H9 (cell line): ENCODE results near the gene DRD1. TPM values are rescaled to one million over a fixed set of nuclear protein-coding genes. Genes with fewer than 3 reads are reported as not detected.

Experiments
- DNase-seq: peaks from one replicate; pipeline ENCODE4 v3.0.0-alpha.2; 2017
- H2AFZ ChIP-seq: one replicate; pipeline ENCODE4 v1.6.1; 2013; ENCODE audit warnings: mild to moderate bottlenecking, low read length, control low read depth, moderate library complexity
- H2AK5ac ChIP-seq: 2 replicates; pipeline ENCODE4 v1.6.1; 2013; ENCODE audit warnings: low read length, control low read depth, mixed read lengths; ENCODE audit not compliant: insufficient read length
- H2BK120ac ChIP-seq: one replicate; pipeline ENCODE4 v1.6.1; 2013; ENCODE audit warnings: low read depth, mild to moderate bottlenecking, low read length, control low read depth, inconsistent platforms; ENCODE audit not compliant: poor library complexity, severe bottlenecking
- H2BK12ac ChIP-seq: 2 replicates; pipeline ENCODE4 v1.6.1; 2013; ENCODE audit warnings: low read length, control low read depth, mixed read lengths, low read depth; ENCODE audit not compliant: insufficient read length
- H2BK15ac ChIP-seq: 2 replicates; pipeline ENCODE4 v1.6.1; 2013; ENCODE audit warnings: low read depth, low read length, control low read depth
- H2BK20ac ChIP-seq: one replicate; pipeline ENCODE4 v1.6.1; 2013; ENCODE audit warnings: low read depth, mild to moderate bottlenecking, low read length, control low read depth, inconsistent platforms; ENCODE audit not compliant: poor library complexity, severe bottlenecking
- H2BK5ac ChIP-seq: 2 replicates; pipeline ENCODE4 v1.6.1; 2013; ENCODE audit warnings: low read length, control low read depth, mixed read lengths; ENCODE audit not compliant: insufficient read length
- H3K14ac ChIP-seq: 2 replicates; pipeline ENCODE4 v1.6.1; 2013; ENCODE audit warnings: low read length, control low read depth; ENCODE audit not compliant: insufficient read depth
- H3K18ac ChIP-seq: 2 replicates; pipeline ENCODE4 v1.6.1; 2013; ENCODE audit warnings: low read depth, mild to moderate bottlenecking, mixed read lengths, low read length, control low read depth; ENCODE audit not compliant: insufficient read length
- H3K23ac ChIP-seq: 2 replicates; pipeline ENCODE4 v1.6.1; 2013; ENCODE audit warnings: low read length, control low read depth, mixed read lengths, low read depth; ENCODE audit not compliant: insufficient read length
- H3K23me2 ChIP-seq: 2 replicates; pipeline ENCODE4 v1.6.1; 2013; ENCODE audit warnings: low read depth, mild to moderate bottlenecking, mixed read lengths, low read length, control low read depth; ENCODE audit not compliant: insufficient read length, poor library complexity, severe bottlenecking
- H3K27ac ChIP-seq: 2 replicates; pipeline ENCODE4 v1.5.1; 2013; ENCODE audit warnings: low read length, control low read depth, mixed read lengths, low read depth; ENCODE audit not compliant: insufficient read length
- H3K27me3 ChIP-seq: 2 replicates; pipeline ENCODE4 v1.6.1; 2013; ENCODE audit warnings: low read length, control low read depth, inconsistent platforms; ENCODE audit not compliant: insufficient read depth
- H3K4ac ChIP-seq: 2 replicates; pipeline ENCODE4 v1.6.1; 2013; ENCODE audit warnings: low read depth, mild to moderate bottlenecking, control low read depth, inconsistent platforms, low read length, moderate library complexity
- H3K4me1 ChIP-seq: 2 replicates; pipeline ENCODE4 v1.6.1; 2013; ENCODE audit warnings: low read length, control low read depth, inconsistent platforms; ENCODE audit not compliant: insufficient read depth
- H3K4me2 ChIP-seq: 2 replicates; pipeline ENCODE4 v1.6.1; 2013; ENCODE audit warnings: low read length, control low read depth, mixed read lengths; ENCODE audit not compliant: insufficient read length, insufficient read depth
- H3K56ac ChIP-seq: 2 replicates; pipeline ENCODE4 v1.6.1; 2013; ENCODE audit warnings: low read depth, mild to moderate bottlenecking, mixed read lengths, low read length, control low read depth; ENCODE audit not compliant: insufficient read length
- H3K79me1 ChIP-seq: 2 replicates; pipeline ENCODE4 v1.6.1; 2013; ENCODE audit warnings: low read depth, mild to moderate bottlenecking, moderate library complexity, low read length, control low read depth, inconsistent platforms; ENCODE audit not compliant: insufficient read depth, poor library complexity, severe bottlenecking
- H3K79me2 ChIP-seq: 2 replicates; pipeline ENCODE4 v1.6.1; 2013; ENCODE audit warnings: low read length, control low read depth, inconsistent platforms; ENCODE audit not compliant: insufficient read depth
- H3K9ac ChIP-seq: 2 replicates; pipeline ENCODE4 v1.6.1; 2013; ENCODE audit warnings: low read length, control low read depth, mixed read lengths; ENCODE audit not compliant: insufficient read length; ENCODE audit errors: extremely low read depth
- H3K9me3 ChIP-seq: one replicate; pipeline ENCODE4 v1.6.1; 2013; ENCODE audit warnings: low read depth, low read length, inconsistent platforms; ENCODE audit not compliant: control insufficient read depth
- H3T11ph ChIP-seq: one replicate; pipeline ENCODE4 v1.6.1; 2013; ENCODE audit warnings: mild to moderate bottlenecking, low read length, control low read depth, inconsistent platforms
- H4K20me1 ChIP-seq: one replicate; pipeline ENCODE4 v1.6.1; 2013; ENCODE audit not compliant: control insufficient read depth, insufficient read length, insufficient read depth
- H4K5ac ChIP-seq: 2 replicates; pipeline ENCODE4 v1.6.1; 2013; ENCODE audit warnings: low read depth, mild to moderate bottlenecking, mixed read lengths, low read length, control low read depth; ENCODE audit not compliant: insufficient read length
- H4K8ac ChIP-seq: replicated peaks from 2 replicates; pipeline ENCODE4 v1.6.1; 2013; ENCODE audit warnings: low read length, control low read depth, mixed read lengths, low read depth; ENCODE audit not compliant: insufficient read length
- H4K91ac ChIP-seq: 2 replicates; pipeline ENCODE4 v1.6.1; 2013; ENCODE audit warnings: low read depth, mild to moderate bottlenecking, moderate library complexity, mixed read lengths, low read length, control low read depth; ENCODE audit not compliant: insufficient read length
- H3K27ac Mint-ChIP-seq, 3 experiments: 2 replicates in 2 of 3; 3 replicates in 1 of 3; pipeline ENCODE4 v1.8.0; 2020 to 2021; ENCODE audit warnings: mixed read lengths in 3 of 3, mild to moderate bottlenecking in 1 of 3, moderate library complexity in 1 of 3
- H3K27me3 Mint-ChIP-seq: 2 replicates; pipeline ENCODE4 v1.8.0; 2021; ENCODE audit warnings: low read depth, mild to moderate bottlenecking, moderate library complexity, mixed read lengths
- H3K36me3 Mint-ChIP-seq, 3 experiments: 2 replicates in 2 of 3; 3 replicates in 1 of 3; pipeline ENCODE4 v1.8.0; 2020 to 2021; ENCODE audit warnings: low read depth in 3 of 3, mixed read lengths in 3 of 3; ENCODE audit not compliant: insufficient read depth in 1 of 3
- H3K4me1 Mint-ChIP-seq, 2 experiments: 2 replicates each; pipeline ENCODE4 v1.8.0; 2020; ENCODE audit warnings: mixed read lengths in 2 of 2
- H3K4me3 Mint-ChIP-seq, 2 experiments: 2 replicates in 1 of 2; 3 replicates in 1 of 2; pipeline ENCODE4 v1.8.0; 2020 to 2021; ENCODE audit warnings: mild to moderate bottlenecking in 2 of 2, mixed read lengths in 2 of 2, moderate library complexity in 1 of 2
- H3K9me3 Mint-ChIP-seq, 2 experiments: 2 replicates in 1 of 2; 3 replicates in 1 of 2; pipeline ENCODE4 v1.8.0; 2020; ENCODE audit warnings: mild to moderate bottlenecking in 2 of 2, mixed read lengths in 2 of 2, moderate library complexity in 1 of 2
- CTCF ChIP-seq: fragments of 200-600 bp; sonication (generic); conservative IDR thresholded peaks from 3 replicates; pipeline ENCODE4 v1.8.0; 2021; ENCODE audit warnings: antibody characterized with exemption, mild to moderate bottlenecking
- WGBS: extraction: QIAGEN DNeasy Blood & Tissue Kit; methylation state at CpG from one replicate; pipeline ENCODE4 v1.1.7; 2013; ENCODE audit warnings: missing lambda C conversion rate, low lambda C conversion rate, mixed read lengths; ENCODE audit not compliant: insufficient read length; ENCODE audit errors: extremely low coverage; 5-methylcytosine and 5-hydroxymethylcytosine counted together
- total RNA-seq: library from RNA; stranded (reverse); gene quantifications from 2 replicates; pipeline ENCODE4 v1.2.1, GENCODE V29; 2021

Gene DRD1
- total RNA-seq, 1 experiment from 2014 or later, result not detected

GRCh38 chr5:175493260-175493659, 49.3 kb upstream of the DRD1 start:
- Histone ChIP-seq H4K20me1 (peaks cover 2% of the 10 kb centered on the region), H3K79me2 (peaks cover 3% of the 10 kb centered on the region; the same call in 1 of the 2 replicates)
- WGBS, result no CpG with 5 or more reads among the region's 7 CpGs

More at GRCh38 chr5:175493260-175493659, 49.3 kb upstream of the DRD1 start:
- no peak overlapping the region for H2AFZ ChIP-seq
- no peak overlapping the region for H3K27ac ChIP-seq
- Mint-ChIP-seq H3K9me3 (no peaks in the 10 kb centered on the region), H3K4me3 (no peak overlapping the region), H3K36me3 (peaks cover 31 to 61% (median 56%) of the 10 kb centered on the region in 3 experiments; a peak in 6 of 7 replicates), H3K4me1 (peaks cover 3% of the 10 kb centered on the region in 2 experiments; a peak in 2 of 4 replicates), H3K27ac (no peak overlapping the region; a peak in 1 of 7 replicates), H3K27me3 (no peaks in the 10 kb centered on the region)
- H3K23me2 ChIP-seq, result no peaks in the 10 kb centered on the region
- H3K18ac ChIP-seq, result no peak overlapping the region
- no peak for TF ChIP-seq CTCF
- no peaks in the 10 kb centered on the region for H3K4me1 ChIP-seq
- no peak overlapping the region for H2BK20ac ChIP-seq
- H3K9ac ChIP-seq, result no peak overlapping the region
- no peak overlapping the region for H4K5ac ChIP-seq
- no peak for DNase-seq
- no peak overlapping the region for H3K4me2 ChIP-seq
- H3K56ac ChIP-seq, result no peak overlapping the region
- H3K23ac ChIP-seq, result no peak overlapping the region
- no peak overlapping the region for H4K8ac ChIP-seq
- no peak overlapping the region for H4K91ac ChIP-seq
- no peak overlapping the region for H3K14ac ChIP-seq
- H3T11ph ChIP-seq, result no peak overlapping the region
- no peak overlapping the region for H2BK12ac ChIP-seq
- no peak overlapping the region for H3K4ac ChIP-seq
- H3K79me1 ChIP-seq, result no peaks in the 10 kb centered on the region
- H3K27me3 ChIP-seq, result no peaks in the 10 kb centered on the region
- H2AK5ac ChIP-seq, result no peak overlapping the region
- no peaks in the 10 kb centered on the region for H3K9me3 ChIP-seq
- no peak overlapping the region for H2BK120ac ChIP-seq
- no peak overlapping the region for H2BK15ac ChIP-seq
- H2BK5ac ChIP-seq, result no peak overlapping the region
